Measurements from ENCODE around the gene TLR6. TPM values are rescaled to one million over a fixed set of nuclear protein-coding genes. Genes with fewer than 3 reads are reported as not detected.
"Not testable (repeated sequence)": the region's sequence is repeated elsewhere in the genome, so short reads cannot be mapped to it uniquely, and the experiment has no call there.

Gene TLR6
- total and polyA plus RNA-seq, 2 experiments from 2014 or later, result 0.12 TPM; not detected in 1

DNA sequence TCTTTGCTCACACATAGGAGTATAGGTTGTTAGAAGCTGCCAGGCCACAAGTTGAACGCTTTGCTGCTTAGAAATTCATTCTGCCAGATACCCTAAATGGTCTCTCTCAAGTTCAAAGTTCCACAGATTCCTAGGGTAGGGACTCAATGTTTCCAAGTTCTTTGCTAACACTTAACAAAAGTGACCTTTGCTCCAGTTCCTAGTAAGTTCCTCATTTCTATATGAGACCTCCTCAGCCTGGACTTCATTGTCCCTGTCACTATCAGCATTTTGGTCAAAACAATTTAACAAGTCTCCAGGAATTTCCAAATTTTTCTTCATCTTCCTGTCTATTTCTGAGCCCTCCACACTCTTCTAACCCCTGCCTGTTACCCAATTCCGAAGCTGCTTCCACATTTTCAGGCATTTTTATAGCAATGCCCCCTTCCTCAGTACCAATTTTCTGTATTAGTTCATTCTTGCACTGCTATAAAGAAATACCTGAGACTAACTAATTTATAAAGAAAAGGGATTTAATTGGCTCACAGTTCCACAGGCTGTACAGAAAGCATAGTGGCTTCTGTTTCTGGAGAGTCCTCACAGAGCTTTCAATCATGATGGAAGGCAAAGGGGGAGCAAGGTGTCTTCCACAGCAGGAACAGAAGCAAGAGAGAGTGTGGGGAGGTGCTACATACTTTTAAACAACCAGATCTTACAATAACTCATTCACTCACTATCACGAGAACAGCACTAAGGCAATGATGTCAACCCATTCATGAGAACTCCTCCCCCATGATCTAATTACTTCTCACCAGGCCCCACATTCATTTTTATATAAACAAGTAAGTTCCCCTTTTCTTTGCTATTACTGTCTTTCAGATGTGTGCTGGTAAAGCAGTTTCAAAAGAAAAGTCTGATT lies 40.5 kb downstream of the TLR6 start:
- no peak overlapping the region for H3K27ac ChIP-seq
- TF ChIP-seq CTCF (IDR thresholded peaks at IDR 0.05; ENCODE audit: low read depth, low read length), result no peak
- no peak overlapping the region for H3K4me3 ChIP-seq
- no peaks in the 10 kb centered on the region for H3K9me3 ChIP-seq (ENCODE audit: low read depth)
- DNase-seq (ENCODE audit: low read depth in 1 of 2, low spot score in 1 of 2), result no peak
- H3K36me3 ChIP-seq, result no peaks in the 10 kb centered on the region
- no peaks in the 10 kb centered on the region for H3K4me1 ChIP-seq (ENCODE audit: low read depth)
- no peaks in the 10 kb centered on the region for H3K27me3 ChIP-seq

GRCh38 chr4:38814386-38814785 lies 42.2 kb downstream of the TLR6 start:
- DNase-seq (ENCODE audit: low read depth in 1 of 2, low spot score in 1 of 2), result no peak
- no peak for TF ChIP-seq CTCF (IDR thresholded peaks at IDR 0.05; ENCODE audit: low read depth, low read length)

DNA sequence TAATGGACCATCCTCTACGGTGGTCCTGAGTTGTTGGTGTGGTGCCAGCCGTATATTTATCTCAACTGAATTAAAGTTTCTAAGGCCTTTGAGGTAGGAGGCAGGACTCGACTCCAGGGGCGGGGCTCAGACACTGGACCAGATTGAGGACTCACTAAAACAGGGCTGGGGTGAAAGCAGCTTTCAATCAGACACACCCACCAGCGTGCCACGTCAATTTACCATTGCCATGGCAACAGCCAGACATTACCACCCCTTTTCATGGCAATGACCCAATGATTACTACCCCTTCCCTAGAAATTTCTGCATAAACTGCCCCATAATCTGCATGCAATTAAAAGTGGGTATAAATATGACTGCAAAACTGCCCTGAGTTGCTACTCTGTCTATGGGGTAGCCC lies 45.3 kb downstream of the TLR6 start:
- Histone ChIP-seq H3K27me3 (no peaks in the 10 kb centered on the region), H3K27ac (no peak overlapping the region), H3K4me3 (no peak overlapping the region), H3K36me3 (no peaks in the 10 kb centered on the region), H3K9me3 (ENCODE audit: low read depth) (no peaks in the 10 kb centered on the region), H3K4me1 (ENCODE audit: low read depth) (no peaks in the 10 kb centered on the region)
- no peak for TF ChIP-seq CTCF (IDR thresholded peaks at IDR 0.05; ENCODE audit: low read depth, low read length)
- DNase-seq (ENCODE audit: low read depth in 1 of 2, low spot score in 1 of 2), result no peak

More at GRCh38 chr4:38814386-38814785, 42.2 kb downstream of the TLR6 start:
- H3K27ac ChIP-seq, result no peak overlapping the region
- no peak overlapping the region for H3K4me3 ChIP-seq
- no peaks in the 10 kb centered on the region for H3K4me1 ChIP-seq (ENCODE audit: low read depth)
- no peaks in the 10 kb centered on the region for H3K9me3 ChIP-seq (ENCODE audit: low read depth)
- H3K36me3 ChIP-seq, result no peaks in the 10 kb centered on the region
- no peaks in the 10 kb centered on the region for H3K27me3 ChIP-seq

GRCh38 chr4:38807462-38807861 lies 49.2 kb downstream of the TLR6 start:
- DNase-seq (ENCODE audit: low read depth in 1 of 2, low spot score in 1 of 2); H3K27me3 ChIP-seq; H3K27ac ChIP-seq; H3K36me3 ChIP-seq; H3K4me1 ChIP-seq (ENCODE audit: low read depth); H3K4me3 ChIP-seq; H3K9me3 ChIP-seq (ENCODE audit: low read depth): not testable (repeated sequence)

GRCh38 chr4:38806251-38806650 lies 50.4 kb downstream of the TLR6 start:
- DNase-seq (ENCODE audit: low read depth in 1 of 2, low spot score in 1 of 2); H3K4me3 ChIP-seq; H3K27ac ChIP-seq; H3K9me3 ChIP-seq (ENCODE audit: low read depth); H3K36me3 ChIP-seq; H3K4me1 ChIP-seq (ENCODE audit: low read depth); H3K27me3 ChIP-seq: not testable (repeated sequence)

GRCh38 chr4:38805530-38806145 lies 51.0 kb downstream of the TLR6 start:
- Histone ChIP-seq H3K27ac (no peak overlapping the region), H3K9me3 (ENCODE audit: low read depth) (no peaks in the 10 kb centered on the region), H3K4me1 (ENCODE audit: low read depth) (no peaks in the 10 kb centered on the region), H3K27me3 (no peaks in the 10 kb centered on the region), H3K36me3 (no peaks in the 10 kb centered on the region), H3K4me3 (no peak overlapping the region)
- peak in 1 of 2 donors; percentile 65 for DNase-seq (ENCODE audit: low read depth in 1 of 2, low spot score in 1 of 2)
- no peak for TF ChIP-seq CTCF (IDR thresholded peaks at IDR 0.05; ENCODE audit: low read depth, low read length)
